Measurements from ENCODE around the gene FBXO31.

The FBXO31 gene

GRCh38 chr16:87383505-87384161, at the start of gene FBXO31:
Gene FBXO31, minus strand, starts transcription at chr16:87383776. Its CDS starts 32 bp downstream, at chr16:87383744.
- DNase-seq: peak; percentile 84

- DNase-seq: no peak
Measured at GRCh38 chr16:87432330-87432915, 48.8 kb upstream of the FBXO31 start.

GRCh38 chr16:87431926-87432325, 48.4 kb upstream of the FBXO31 start:
- no peak for DNase-seq

- no peak for DNase-seq
Measured at GRCh38 chr16:87426423-87427215, 43.0 kb upstream of the FBXO31 start.

- DNase-seq: no peak
Measured at GRCh38 chr16:87425941-87426340, 42.4 kb upstream of the FBXO31 start.

- no peak for DNase-seq
Measured at GRCh38 chr16:87424266-87424665, 40.7 kb upstream of the FBXO31 start.

- DNase-seq: no peak
Measured at GRCh38 chr16:87423429-87423828, 39.9 kb upstream of the FBXO31 start.

- DNase-seq: no peak
Measured at GRCh38 chr16:87422106-87422505, 38.5 kb upstream of the FBXO31 start.

- no peak for DNase-seq
Measured at GRCh38 chr16:87421003-87421912, 37.7 kb upstream of the FBXO31 start.

GRCh38 chr16:87420026-87421002, 36.7 kb upstream of the FBXO31 start:
- DNase-seq: no peak

- no peak for DNase-seq
Measured at GRCh38 chr16:87418644-87419043, 35.1 kb upstream of the FBXO31 start.

- no peak for DNase-seq
Measured at GRCh38 chr16:87418216-87418615, 34.6 kb upstream of the FBXO31 start.

GRCh38 chr16:87417528-87417910, 33.9 kb upstream of the FBXO31 start:
- no peak for DNase-seq

- no peak for DNase-seq
Measured at GRCh38 chr16:87416826-87417527, 33.4 kb upstream of the FBXO31 start.

- no peak for DNase-seq
Measured at GRCh38 chr16:87415441-87415840, 31.9 kb upstream of the FBXO31 start.

- no peak for DNase-seq
Measured at GRCh38 chr16:87414251-87414680, 30.7 kb upstream of the FBXO31 start.

- DNase-seq: no peak
Measured at GRCh38 chr16:87412996-87413421, 29.4 kb upstream of the FBXO31 start.

GRCh38 chr16:87412371-87412995, 28.9 kb upstream of the FBXO31 start:
- DNase-seq: no peak

GRCh38 chr16:87411375-87412271, 28.0 kb upstream of the FBXO31 start:
- DNase-seq: no peak
